CD4-positive, alpha-beta T cell treated with Interleukin-10 for 1 hour (primary cell): ENCODE data around the gene DDAH2.

Source experiments
- DNase-seq: peaks from one replicate; pipeline ENCODE4 v3.0.0-alpha.2; 2020

DDAH2 gene

GRCh38 chr6:31687860-31688693 lies 41.0 kb downstream of the DDAH2 start:
- no peak for DNase-seq

- no peak for DNase-seq
Measured at GRCh38 chr6:31687321-31687720, 41.8 kb downstream of the DDAH2 start.

- DNase-seq = no peak
Measured at GRCh38 chr6:31686483-31686882, 42.6 kb downstream of the DDAH2 start.

GRCh38 chr6:31683591-31683990 lies 45.5 kb downstream of the DDAH2 start:
- no peak for DNase-seq

GRCh38 chr6:31681135-31681671 lies 47.9 kb downstream of the DDAH2 start:
- DNase-seq = peak; percentile 45

GRCh38 chr6:31680226-31681134 lies 48.6 kb downstream of the DDAH2 start, which contains the start of gene LY6G5C:
Gene LY6G5C, minus strand, starts transcription at chr6:31681067. Its CDS starts 694 bp downstream, at chr6:31680373.
- DNase-seq = peak; percentile 81

GRCh38 chr6:31677955-31678354 lies 51.1 kb downstream of the DDAH2 start:
- DNase-seq = no peak
